HepG2 (cell line): ENCODE measurements around the gene IL17C. TPM values are rescaled to one million over a fixed set of nuclear protein-coding genes. Genes with fewer than 3 reads are reported as not detected.

Experiments
- ATF5 ChIP-seq: sonication (generic); formaldehyde crosslinking; IDR thresholded peaks from 2 replicates; pipeline ENCODE4 v1.4.0; 2020; ENCODE audit warnings: mild to moderate bottlenecking, low read depth, missing genetic modification reagents
- GMEB2 ChIP-seq: IDR thresholded peaks from 2 replicates; pipeline ENCODE4 v1.6.1; 2016; ENCODE audit warnings: missing biosample characterization, missing genetic modification reagents, low read depth
- HNF1A ChIP-seq, 2 experiments: sonication (generic) in 1 of 2; formaldehyde crosslinking in 1 of 2; IDR thresholded peaks; 2 replicates each; pipeline versions ENCODE4 v1.4.0 to v1.6.1; 2016 to 2020; ENCODE audit warnings: borderline replicate concordance in 1 of 2, low read depth in 1 of 2, mild to moderate bottlenecking in 1 of 2, missing genetic modification reagents in 1 of 2
- NR2F1 ChIP-seq, 2 experiments: fragments of 450-650 bp in 1 of 2; formaldehyde crosslinking in 1 of 2; IDR thresholded peaks; 2 replicates each; pipeline versions ENCODE4 v1.5.0 to v1.6.1; 2016 to 2020; ENCODE audit warnings: mild to moderate bottlenecking in 1 of 2, missing compliant biosample characterization in 1 of 2, missing genetic modification reagents in 1 of 2, moderate library complexity in 1 of 2
- NR2F2 ChIP-seq: IDR thresholded peaks from 2 replicates; pipeline ENCODE4 v1.6.1; 2012; ENCODE audit warnings: low read depth, inconsistent platforms, borderline replicate concordance
- POLR2G ChIP-seq: fragments of 200-400 bp; formaldehyde crosslinking; IDR thresholded peaks from 2 replicates; pipeline ENCODE4 v1.6.1; 2018; ENCODE audit warnings: mild to moderate bottlenecking, low read depth, low read length, moderate library complexity
- STAG1 ChIP-seq: sonication (generic); formaldehyde crosslinking; IDR thresholded peaks from 2 replicates; pipeline ENCODE4 v1.4.0; 2020; ENCODE audit warnings: missing genetic modification reagents
- THAP8 ChIP-seq: sonication (generic); formaldehyde crosslinking; IDR thresholded peaks from 2 replicates; pipeline ENCODE4 v1.5.1; 2020; ENCODE audit warnings: missing genetic modification reagents, mild to moderate bottlenecking, borderline replicate concordance
- ZBTB3 ChIP-seq: sonication (generic); formaldehyde crosslinking; IDR thresholded peaks from 2 replicates; pipeline ENCODE4 v1.4.0; 2020; ENCODE audit warnings: low read depth, mild to moderate bottlenecking, moderate library complexity, missing genetic modification reagents, borderline replicate concordance
- ZNF572 ChIP-seq: sonication (generic); formaldehyde crosslinking; IDR thresholded peaks from 2 replicates; pipeline ENCODE4 v1.5.1; 2020; ENCODE audit warnings: mild to moderate bottlenecking, missing genetic modification reagents
- polyA plus RNA-seq, 8 experiments: library from polyadenylated mRNA; depleted of rRNA in 3 of 8; stranded (reverse) in 7 of 8; unstranded in 1 of 8; fragments of >200 nt; fragmentation: Illumina TruSeq in 4 of 8; extraction: Trizol in 4 of 8; gene quantifications; 2 replicates each; pipeline versions ENCODE4 v1.2.1 to v1.2.3, GENCODE V29; 2011 to 2016; ENCODE audit warnings: low read depth in 4 of 8, missing spikeins in 1 of 8, mixed read lengths in 1 of 8; ENCODE audit not compliant: insufficient read depth in 1 of 8
- total RNA-seq, 5 experiments: library from RNA; depleted of rRNA; stranded (reverse); fragments of >200 nt; fragmentation: Illumina TruSeq; extraction: Trizol; gene quantifications; 2 replicates each; pipeline ENCODE4 v1.2.3, GENCODE V29; 2016; ENCODE audit warnings: low read depth in 1 of 5

Gene IL17C
- total and polyA plus RNA-seq, 2 of the 13 experiments (the other 11 are each of a cell fraction or from before 2014, with no cell fraction given): not detected

GRCh38 chr16:88662843-88663606, 24.7 kb downstream of the IL17C start, which contains the start of gene MVD (continued):
- TF ChIP-seq STAG1 (CRISPR knock-in tag) (no peak), HNF1A (IDR thresholded peaks at IDR 0.05; ENCODE audit: low read depth) (no peak), HNF1A (CRISPR knock-in tag; IDR thresholded peaks at IDR 0.05; ENCODE audit: borderline replicate concordance) (no peak; the same call in 1 of the 2 replicates), ZNF572 (CRISPR knock-in tag) (peak; percentile 25; the same call in 1 of the 2 replicates), POLR2G (peak; percentile 94), ZBTB3 (CRISPR knock-in tag) (peak; percentile 83; the same call in 1 of the 2 replicates), NR2F1 (CRISPR knock-in tag; IDR thresholded peaks at IDR 0.05) (no peak), THAP8 (CRISPR knock-in tag) (0 out of 2 replicates have a peak, but pooled peaks have one; percentile 91), ATF5 (CRISPR knock-in tag) (peak; percentile 84; the same call in 1 of the 2 replicates), NR2F2 (no peak; the same call in 1 of the 2 replicates), GMEB2 (CRISPR knock-in tag) (peak; percentile 84)
- TF ChIP-seq, all 625 proteins: peak for 375
